ENCODE results near the gene CHMP4A. TPM values are rescaled to one million over a fixed set of nuclear protein-coding genes. Genes with fewer than 3 reads are reported as not detected.

The CHMP4A gene
- total RNA-seq, 1 experiment from 2014 or later, result 58.3 TPM

- ChIA-PET POLR2A (ENCODE audit: unreplicated experiment) (no interaction called here), CTCF (no interaction called here)
- Histone ChIP-seq H3K4me1 (ENCODE audit: insufficient read depth, low read length) (peaks cover 8% of the 10 kb centered on the region), H3K79me2 (ENCODE audit: low read length) (peaks cover 39% of the 10 kb centered on the region), H3K4me3 (ENCODE audit: low read length) (peak overlapping the region; percentile 76), H3K9me2 (replicated peaks; ENCODE audit: low read length) (no peaks in the 10 kb centered on the region), H3K4me2 (ENCODE audit: low read length) (peak overlapping the region; percentile 86), H3K27ac (ENCODE audit: low read length) (no peak overlapping the region), H4K20me1 (ENCODE audit: low read length) (no peaks in the 10 kb centered on the region), H2AFZ (ENCODE audit: low read length) (no peak overlapping the region), H3K36me3 (ENCODE audit: low read depth, low read length) (peaks cover 24% of the 10 kb centered on the region; the same call in 1 of the 2 replicates), H3K9ac (ENCODE audit: low read length) (peak overlapping the region; percentile 90), H3F3A (ENCODE audit: low read length, unreplicated experiment) (no peaks in the 10 kb centered on the region), H3K9me3 (ENCODE audit: low read length) (no peaks in the 10 kb centered on the region), H3K27me3 (ENCODE audit: low read length) (no peaks in the 10 kb centered on the region)
- TF ChIP-seq CTCF (conservative IDR thresholded peaks at IDR 0.05; ENCODE audit: low read depth, low read length) (no peak), EZH2phosphoT487 (IDR thresholded peaks at IDR 0.05; ENCODE audit: borderline replicate concordance, low read length) (no peak), EZH2 (IDR thresholded peaks at IDR 0.05; ENCODE audit: low read length, unreplicated experiment) (no peak)
- BruUV-seq (replicated peaks), result no TSS peak
- intact Hi-C loops (cut with micrococcal nuclease), result no loop called here
- no peak for DNase-seq
- no peak for ATAC-seq
Observed at GRCh38 chr14:24187539-24187915, 25.8 kb downstream of the CHMP4A start.

GRCh38 chr14:24186831-24187538 is 26.3 kb downstream of the CHMP4A start:
- POLR2A ChIA-PET (ENCODE audit: unreplicated experiment), result no interaction called here
- Histone ChIP-seq H3K27ac (ENCODE audit: low read length) (no peak overlapping the region), H3K9ac (ENCODE audit: low read length) (no peak overlapping the region)

More at GRCh38 chr14:24186831-24187538, 26.3 kb downstream of the CHMP4A start:
- no TSS peak for BruUV-seq (replicated peaks)
- H3K36me3 ChIP-seq (ENCODE audit: low read depth, low read length), result peaks cover 24% of the 10 kb centered on the region; the same call in 1 of the 2 replicates
- CTCF ChIA-PET, result no interaction called here
- intact Hi-C loops (cut with micrococcal nuclease), result no loop called here
- peak overlapping the region; percentile 86 for H3K4me2 ChIP-seq (ENCODE audit: low read length)
- ATAC-seq (no peak), DNase-seq (no peak)
- H4K20me1 ChIP-seq (ENCODE audit: low read length), result no peaks in the 10 kb centered on the region
- H2AFZ ChIP-seq (ENCODE audit: low read length), result no peak overlapping the region
- H3K79me2 ChIP-seq (ENCODE audit: low read length), result peaks cover 34% of the 10 kb centered on the region
- no peaks in the 10 kb centered on the region for H3K9me3 ChIP-seq (ENCODE audit: low read length)
- no peaks in the 10 kb centered on the region for H3K9me2 ChIP-seq (replicated peaks; ENCODE audit: low read length)
- H3K27me3 ChIP-seq (ENCODE audit: low read length), result no peaks in the 10 kb centered on the region
- no peaks in the 10 kb centered on the region for H3F3A ChIP-seq (ENCODE audit: low read length, unreplicated experiment)
- peak overlapping the region; percentile 76; the same call in 1 of the 2 replicates for H3K4me3 ChIP-seq (ENCODE audit: low read length)
- TF ChIP-seq EZH2 (IDR thresholded peaks at IDR 0.05; ENCODE audit: low read length, unreplicated experiment) (no peak), EZH2phosphoT487 (IDR thresholded peaks at IDR 0.05; ENCODE audit: borderline replicate concordance, low read length) (no peak), CTCF (conservative IDR thresholded peaks at IDR 0.05; ENCODE audit: low read depth, low read length) (no peak)
- peaks cover 8% of the 10 kb centered on the region for H3K4me1 ChIP-seq (ENCODE audit: insufficient read depth, low read length)
